Immature natural killer cell (primary cell): ENCODE measurements around the gene GABRR2. TPM values are rescaled to one million over a fixed set of nuclear protein-coding genes. Genes with fewer than 3 reads are reported as not detected.

Experiments used
- DNase-seq, 3 donors: peaks; one replicate each; pipeline ENCODE4 v3.0.0; 2022; ENCODE audit warnings: mixed read lengths in 1 of 3
- H3K27ac Mint-ChIP-seq, 6 donors: one replicate each; pipeline ENCODE4 v1.8.0; 2020; ENCODE audit warnings: mixed read lengths in 6 of 6, mild to moderate bottlenecking in 5 of 6, inconsistent platforms in 4 of 6, moderate library complexity in 3 of 6
- H3K27me3 Mint-ChIP-seq, 3 donors: one replicate each; pipeline ENCODE4 v1.8.0; 2020 to 2021; ENCODE audit warnings: low read depth in 3 of 3, mild to moderate bottlenecking in 3 of 3, mixed read lengths in 3 of 3, moderate library complexity in 3 of 3, inconsistent platforms in 1 of 3
- H3K36me3 Mint-ChIP-seq, 3 donors: one replicate each; pipeline ENCODE4 v1.8.0; 2020; ENCODE audit warnings: mixed read lengths in 3 of 3, inconsistent platforms in 2 of 3, mild to moderate bottlenecking in 2 of 3
- H3K4me1 Mint-ChIP-seq, 2 donors: one replicate each; pipeline ENCODE4 v1.8.0; 2020; ENCODE audit warnings: inconsistent platforms in 2 of 2, mild to moderate bottlenecking in 2 of 2, mixed read lengths in 2 of 2, moderate library complexity in 1 of 2
- H3K4me3 Mint-ChIP-seq, 5 donors: one replicate each; pipeline ENCODE4 v1.8.0; 2020; ENCODE audit warnings: mild to moderate bottlenecking in 5 of 5, mixed read lengths in 5 of 5, inconsistent platforms in 3 of 5, moderate library complexity in 3 of 5
- H3K9me3 Mint-ChIP-seq, 6 donors: one replicate each; pipeline ENCODE4 v1.8.0; 2020; ENCODE audit warnings: mild to moderate bottlenecking in 6 of 6, mixed read lengths in 6 of 6, inconsistent platforms in 4 of 6, moderate library complexity in 3 of 6
- polyA plus RNA-seq, 3 donors: library from polyadenylated mRNA; unstranded; fragments of 300-500 nt; fragmentation: Illumina TruSeq; gene quantifications; one replicate each; pipeline ENCODE4 v1.2.3, GENCODE V29; 2021

The GABRR2 gene
- polyA plus RNA-seq, 3 donors from 2014 or later = not detected

DNA sequence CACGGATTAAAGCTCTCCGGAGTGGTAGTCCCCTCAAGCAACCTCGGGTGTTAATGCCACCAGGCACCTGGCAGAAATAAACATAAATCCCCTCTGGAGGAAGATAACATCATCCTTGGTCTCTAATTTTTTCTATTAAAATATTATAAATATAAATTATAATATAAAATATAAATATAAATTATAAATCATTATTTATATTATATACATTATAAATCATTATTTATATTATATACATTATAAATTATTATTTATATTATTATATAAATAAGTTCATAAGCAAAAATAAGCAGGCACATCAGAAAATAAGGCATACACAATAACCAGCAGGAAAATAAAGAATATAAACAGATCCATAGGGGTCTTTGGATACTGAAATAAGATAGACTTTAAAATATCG, 39.2 kb downstream of the GABRR2 start:
- H3K36me3 Mint-ChIP-seq = no peaks in the 10 kb centered on the region
- H3K27me3 Mint-ChIP-seq = peaks cover 0 to 2% (median under 1%) of the 10 kb centered on the region in 3 donors
- DNase-seq = no peak
- no peak overlapping the region for H3K4me3 Mint-ChIP-seq
- H3K4me1 Mint-ChIP-seq = no peaks in the 10 kb centered on the region
- H3K27ac Mint-ChIP-seq = no peak overlapping the region
- no peaks in the 10 kb centered on the region for H3K9me3 Mint-ChIP-seq

DNA sequence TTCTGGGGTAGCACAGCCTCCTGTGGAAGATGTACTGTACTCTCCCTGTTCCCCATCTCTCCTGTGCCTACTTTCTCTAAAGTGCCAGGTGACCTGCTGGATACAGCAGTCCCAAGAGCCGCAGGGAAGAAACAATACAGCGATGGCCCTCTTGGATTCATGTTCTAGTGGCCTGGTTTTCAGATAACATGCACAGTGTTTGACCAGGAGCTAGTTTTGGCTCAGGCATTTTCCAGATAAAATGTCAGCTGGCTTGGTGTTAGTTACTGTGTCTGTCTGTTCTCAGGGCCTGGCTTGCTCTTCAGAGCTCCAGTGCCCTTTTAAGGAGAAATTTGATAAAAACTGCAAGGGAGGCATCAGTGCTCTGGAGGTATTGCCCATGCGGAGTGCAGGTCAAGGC, 41.3 kb downstream of the GABRR2 start:
- Mint-ChIP-seq H3K36me3 (peaks cover 0 to 4% (median 0%) of the 10 kb centered on the region in 3 donors), H3K4me1 (no peaks in the 10 kb centered on the region), H3K4me3 (no peak overlapping the region), H3K27ac (no peak overlapping the region), H3K9me3 (no peaks in the 10 kb centered on the region), H3K27me3 (peaks cover 0 to 2% (median 2%) of the 10 kb centered on the region in 3 donors)
- no peak for DNase-seq

DNA sequence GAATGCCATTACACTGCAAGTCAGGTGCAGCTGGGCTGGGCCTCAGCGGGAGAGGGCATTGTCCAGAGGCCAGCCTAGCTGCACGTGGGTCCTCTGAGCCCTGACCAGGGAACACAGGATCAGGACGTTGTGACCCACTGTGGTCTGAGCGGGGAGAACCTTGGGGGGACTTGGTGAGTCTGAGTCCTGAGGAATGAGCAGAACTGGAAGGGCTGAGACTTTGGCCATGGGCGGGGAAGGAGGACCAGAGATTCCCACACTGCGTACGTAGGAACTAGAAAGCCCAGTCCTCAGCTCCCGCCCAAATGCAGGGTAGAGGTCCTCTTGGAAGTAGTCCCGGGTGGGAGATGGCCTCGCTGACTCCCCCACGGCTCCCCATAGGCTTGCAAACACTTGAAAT, 42.5 kb downstream of the GABRR2 start:
- Mint-ChIP-seq H3K9me3 (no peaks in the 10 kb centered on the region), H3K27me3 (peaks cover 0 to 2% (median 2%) of the 10 kb centered on the region in 3 donors), H3K4me1 (no peaks in the 10 kb centered on the region), H3K27ac (no peak overlapping the region), H3K4me3 (no peak overlapping the region), H3K36me3 (peaks cover 0 to 4% (median 0%) of the 10 kb centered on the region in 3 donors)
- DNase-seq = no peak

DNA sequence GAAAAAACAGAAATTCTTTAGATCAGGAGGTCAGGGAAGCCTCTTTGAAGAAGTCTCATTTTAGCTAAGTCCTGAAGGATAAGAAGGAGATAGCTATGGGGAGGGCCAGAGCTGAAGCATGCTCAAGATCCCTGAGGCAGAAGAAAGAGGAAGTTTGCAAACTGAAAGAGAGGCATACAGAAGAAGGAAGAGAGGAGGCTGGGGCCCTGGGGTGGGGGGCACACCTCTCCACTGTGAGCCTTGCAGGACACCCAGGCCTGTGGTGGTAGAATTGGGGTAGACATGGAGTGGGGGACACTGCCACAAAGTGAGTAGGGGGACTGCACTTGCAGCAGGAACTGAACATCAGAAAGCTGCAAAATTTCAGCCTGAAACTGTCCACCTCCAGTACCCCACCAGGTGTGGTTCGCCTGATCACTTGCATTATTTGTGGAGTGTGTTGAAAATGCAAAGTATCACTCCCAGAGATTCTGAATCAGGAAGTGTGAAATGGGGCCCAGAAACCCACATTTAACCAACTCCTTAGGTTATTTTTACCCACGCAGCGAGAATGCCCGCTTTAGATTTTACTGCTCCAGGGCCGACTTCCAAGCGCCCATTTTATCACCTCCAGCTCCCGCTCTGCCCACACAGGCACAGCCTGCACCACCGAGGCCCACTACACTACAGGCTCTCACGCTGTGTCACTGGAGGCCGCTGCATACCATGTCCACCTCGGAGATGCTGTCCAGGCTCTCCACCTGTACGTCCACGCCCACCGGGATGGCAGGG, 44.0 kb downstream of the GABRR2 start:
- Mint-ChIP-seq H3K27me3 (peaks cover 0 to 2% (median 2%) of the 10 kb centered on the region in 3 donors), H3K36me3 (peaks cover 0 to 4% (median 0%) of the 10 kb centered on the region in 3 donors), H3K4me3 (no peak overlapping the region), H3K4me1 (no peaks in the 10 kb centered on the region), H3K27ac (no peak overlapping the region), H3K9me3 (no peaks in the 10 kb centered on the region)
- no peak for DNase-seq

DNA sequence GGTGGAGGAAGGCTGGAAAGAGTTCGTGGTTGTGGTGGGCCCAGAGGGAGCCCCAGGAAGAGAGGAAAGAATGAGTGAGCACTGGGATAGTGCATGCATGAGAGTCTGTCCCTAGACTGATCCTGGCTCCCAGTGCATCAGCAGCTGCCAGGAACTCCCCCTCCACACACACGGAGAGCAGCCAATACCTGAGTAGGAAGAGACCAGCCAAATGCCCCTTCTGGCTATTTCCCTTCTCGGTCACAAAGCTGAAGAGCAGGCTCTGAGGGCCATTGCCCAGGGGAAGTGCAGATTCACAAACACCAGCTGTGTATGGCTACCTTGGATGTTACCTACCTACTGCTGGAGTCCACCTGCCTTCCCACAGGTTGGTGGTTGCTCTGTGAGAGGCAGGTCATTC, 45.1 kb downstream of the GABRR2 start:
- peaks cover 0 to 4% (median 0%) of the 10 kb centered on the region in 3 donors for H3K36me3 Mint-ChIP-seq
- no peak overlapping the region for H3K4me3 Mint-ChIP-seq
- H3K27ac Mint-ChIP-seq = no peak overlapping the region
- no peak for DNase-seq
- no peaks in the 10 kb centered on the region for H3K4me1 Mint-ChIP-seq
- no peaks in the 10 kb centered on the region for H3K9me3 Mint-ChIP-seq
- H3K27me3 Mint-ChIP-seq = peaks cover 0 to 2% (median 0%) of the 10 kb centered on the region in 3 donors

DNA sequence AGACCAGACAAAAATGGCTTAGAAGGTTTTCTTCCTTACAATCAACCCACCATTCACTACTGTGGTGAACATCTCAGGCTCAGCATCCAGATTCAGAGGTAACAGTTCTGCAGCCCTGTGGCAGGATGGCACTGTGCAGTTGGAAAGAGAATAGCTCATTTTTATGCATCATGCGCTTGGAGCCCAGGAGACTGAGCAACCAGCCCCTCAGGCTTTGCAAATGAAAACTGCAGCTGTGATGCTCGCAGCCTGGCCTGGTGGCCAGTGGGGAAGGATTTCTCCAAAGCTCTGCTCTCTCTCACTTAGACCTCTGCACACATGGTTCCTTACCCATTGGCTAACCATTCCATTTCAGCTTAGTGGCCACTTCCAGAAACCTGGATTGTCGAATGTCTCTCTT, 45.8 kb downstream of the GABRR2 start:
- Mint-ChIP-seq H3K36me3 (peaks cover 0 to 4% (median 0%) of the 10 kb centered on the region in 3 donors), H3K27ac (no peak overlapping the region), H3K4me3 (no peak overlapping the region), H3K9me3 (no peaks in the 10 kb centered on the region), H3K27me3 (peaks cover 0 to 2% (median 0%) of the 10 kb centered on the region in 3 donors), H3K4me1 (no peaks in the 10 kb centered on the region)
- no peak for DNase-seq

DNA sequence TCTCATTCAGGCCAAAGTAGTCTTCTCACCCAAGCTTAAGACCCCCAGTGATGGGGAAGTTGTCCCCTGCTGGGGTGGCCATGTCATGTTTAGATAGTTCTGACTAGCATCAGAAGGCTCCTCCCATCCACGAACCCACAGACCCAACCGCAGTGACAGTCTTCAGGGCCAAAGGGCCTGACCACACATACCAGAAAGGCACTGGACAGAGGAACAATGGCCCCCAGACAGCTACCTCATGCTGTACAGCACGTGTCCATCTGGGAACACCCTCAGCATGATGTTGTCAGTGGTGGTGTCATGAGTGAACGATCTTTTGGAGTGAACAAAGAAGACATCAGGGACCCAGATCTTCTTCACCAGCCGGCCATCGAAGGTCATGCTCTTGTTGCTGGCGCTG, 46.3 kb downstream of the GABRR2 start:
- Mint-ChIP-seq H3K36me3 (peaks cover 0 to 4% (median 0%) of the 10 kb centered on the region in 3 donors), H3K4me1 (no peaks in the 10 kb centered on the region), H3K27me3 (peaks cover 0 to 2% (median 0%) of the 10 kb centered on the region in 3 donors), H3K4me3 (no peak overlapping the region), H3K27ac (no peak overlapping the region), H3K9me3 (no peaks in the 10 kb centered on the region)
- no peak for DNase-seq

DNA sequence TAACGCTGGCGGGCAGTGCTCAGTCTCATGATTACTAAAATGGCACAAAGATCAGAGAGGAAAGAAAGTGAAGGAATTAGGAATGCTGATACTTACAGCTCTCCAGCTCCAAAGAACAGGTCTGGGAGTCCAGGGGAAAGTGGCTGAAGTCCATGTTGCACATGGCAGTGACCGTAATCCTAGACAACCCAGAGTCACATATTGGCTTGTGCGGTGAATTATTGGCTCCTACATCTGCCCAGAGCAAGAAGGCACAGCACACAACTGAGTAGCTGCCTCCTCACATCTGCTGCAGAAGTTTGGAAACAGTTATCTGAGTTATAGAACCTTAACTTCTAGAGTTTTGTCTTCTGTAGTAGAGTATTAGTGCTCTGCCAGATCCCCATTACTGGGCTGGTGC, 47.2 kb downstream of the GABRR2 start:
- Mint-ChIP-seq H3K27me3 (peaks cover 0 to 2% (median 2%) of the 10 kb centered on the region in 3 donors), H3K4me1 (no peaks in the 10 kb centered on the region), H3K27ac (no peak overlapping the region), H3K36me3 (peaks cover 0 to 4% (median 0%) of the 10 kb centered on the region in 3 donors), H3K9me3 (no peaks in the 10 kb centered on the region), H3K4me3 (no peak overlapping the region)
- no peak for DNase-seq

DNA sequence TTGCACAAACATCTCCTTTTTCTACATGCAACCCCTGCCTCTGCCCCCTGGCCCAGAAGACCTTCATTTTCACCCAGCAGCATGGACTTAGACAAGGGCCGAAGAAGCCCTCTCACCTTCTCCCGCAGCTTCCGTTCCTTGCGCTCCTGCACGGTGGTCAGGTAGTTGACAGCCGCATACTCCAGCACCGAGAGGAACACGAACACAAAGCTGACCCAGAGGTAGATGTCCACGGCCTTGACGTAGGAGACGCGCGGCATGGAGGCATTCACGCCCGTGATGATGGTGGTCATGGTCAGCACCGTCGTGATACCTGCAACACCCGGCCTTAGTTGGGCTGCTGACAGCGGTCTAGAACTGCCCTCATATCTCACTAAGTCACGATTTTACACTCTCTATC, 50.8 kb downstream of the GABRR2 start:
- peaks cover 0 to 2% (median 0%) of the 10 kb centered on the region in 3 donors for H3K27me3 Mint-ChIP-seq
- H3K27ac Mint-ChIP-seq = no peak overlapping the region
- H3K4me3 Mint-ChIP-seq = no peak overlapping the region

DNA sequence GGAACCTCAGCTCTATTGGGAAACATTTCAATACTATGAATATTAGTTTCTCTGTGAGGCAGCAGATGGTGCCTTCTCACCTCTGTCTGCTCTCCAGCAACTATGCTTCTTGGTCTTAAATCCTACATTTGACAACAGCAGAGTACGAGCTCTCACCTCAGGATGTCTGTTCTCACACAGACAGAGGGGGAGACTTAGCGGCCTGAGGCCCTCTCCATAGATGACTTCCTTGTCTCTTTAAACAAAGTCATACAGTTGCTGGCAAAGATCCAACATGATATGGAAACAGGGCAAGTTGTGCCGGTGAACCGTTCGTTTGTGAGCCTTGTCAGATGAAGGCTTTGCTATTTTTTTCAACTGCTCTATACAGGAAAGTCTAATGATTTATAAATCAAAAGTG, 54.3 kb downstream of the GABRR2 start:
- peaks cover 0 to 2% (median 0%) of the 10 kb centered on the region in 3 donors for H3K27me3 Mint-ChIP-seq
- H3K9me3 Mint-ChIP-seq = no peaks in the 10 kb centered on the region
- H3K4me3 Mint-ChIP-seq = no peak overlapping the region
- no peak for DNase-seq
- no peaks in the 10 kb centered on the region for H3K4me1 Mint-ChIP-seq
- H3K36me3 Mint-ChIP-seq = no peaks in the 10 kb centered on the region
- H3K27ac Mint-ChIP-seq = no peak overlapping the region

More for the DNA sequence above, 50.8 kb downstream of the GABRR2 start:
- no peaks in the 10 kb centered on the region for H3K36me3 Mint-ChIP-seq
- no peak for DNase-seq
- no peaks in the 10 kb centered on the region for H3K9me3 Mint-ChIP-seq
- no peaks in the 10 kb centered on the region for H3K4me1 Mint-ChIP-seq

DNA sequence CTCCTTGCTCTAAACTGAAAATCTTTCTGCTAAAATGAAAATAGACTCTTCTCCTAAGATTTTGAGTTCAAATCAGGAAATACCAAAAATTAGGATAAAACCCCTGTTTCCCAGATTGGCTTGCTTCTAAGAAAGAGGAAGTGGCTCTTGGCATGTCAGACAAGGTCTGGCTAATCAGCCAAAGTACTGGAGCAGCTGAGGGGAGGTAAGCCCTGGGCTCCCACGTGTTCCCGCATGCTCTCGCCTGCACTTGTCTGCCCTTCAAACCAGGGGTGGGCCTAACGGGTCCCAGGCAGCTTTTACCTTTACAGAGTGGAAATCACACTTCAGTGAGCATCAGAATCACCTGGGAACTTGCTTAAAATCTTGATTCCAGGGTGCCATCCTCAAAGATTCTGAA, 54.8 kb downstream of the GABRR2 start:
- Mint-ChIP-seq H3K27ac (no peak overlapping the region), H3K36me3 (no peaks in the 10 kb centered on the region), H3K4me3 (no peak overlapping the region), H3K9me3 (no peaks in the 10 kb centered on the region), H3K27me3 (peaks cover 0 to 2% (median 0%) of the 10 kb centered on the region in 3 donors), H3K4me1 (no peaks in the 10 kb centered on the region)
- DNase-seq = no peak

DNA sequence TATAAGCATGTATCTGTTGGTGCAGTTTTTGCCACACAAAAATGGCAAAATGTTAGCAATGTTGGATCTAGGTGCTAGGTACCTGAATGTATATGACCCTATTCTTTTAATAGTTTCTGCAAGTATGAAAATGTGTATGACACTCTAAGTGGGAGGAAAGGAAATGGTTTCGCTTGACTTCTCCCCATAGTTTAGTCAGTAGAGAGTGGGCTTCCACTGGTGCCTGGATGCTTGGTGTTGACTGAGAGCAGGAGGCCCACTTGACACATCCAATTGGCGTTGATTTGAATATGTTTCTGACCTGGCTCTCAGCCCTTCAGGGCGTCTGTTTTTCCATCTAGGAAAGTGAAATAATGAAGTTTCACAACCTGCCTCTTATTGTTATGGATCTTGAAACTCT, 56.2 kb downstream of the GABRR2 start:
- Mint-ChIP-seq H3K9me3 (no peaks in the 10 kb centered on the region), H3K27me3 (peaks cover 0 to 2% (median 0%) of the 10 kb centered on the region in 3 donors), H3K4me3 (no peak overlapping the region), H3K4me1 (no peaks in the 10 kb centered on the region), H3K27ac (no peak overlapping the region), H3K36me3 (no peaks in the 10 kb centered on the region)
- no peak for DNase-seq

DNA sequence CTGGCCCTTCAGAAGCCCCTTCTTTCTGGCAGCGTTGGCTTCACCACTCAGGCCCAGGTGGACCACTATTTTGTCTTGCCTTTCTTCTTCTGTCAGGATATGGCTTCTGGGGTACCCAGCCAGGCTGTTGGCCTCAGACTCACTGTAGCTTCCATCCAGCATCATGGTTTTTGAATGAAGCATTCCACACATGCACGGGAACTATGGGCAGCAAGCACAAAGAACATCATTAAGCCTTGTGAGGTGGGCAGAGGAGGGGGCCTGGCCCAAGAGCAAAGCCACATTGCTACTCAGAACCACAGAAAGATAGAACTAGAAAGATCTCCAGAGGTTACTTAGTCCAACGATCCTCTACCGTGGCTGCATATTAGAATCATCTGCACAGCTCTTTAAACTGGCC, 57.3 kb downstream of the GABRR2 start:
- Mint-ChIP-seq H3K9me3 (no peaks in the 10 kb centered on the region), H3K4me3 (no peak overlapping the region), H3K36me3 (no peaks in the 10 kb centered on the region), H3K27ac (no peak overlapping the region), H3K4me1 (no peaks in the 10 kb centered on the region), H3K27me3 (peaks cover 0 to 2% (median 0%) of the 10 kb centered on the region in 3 donors)
- DNase-seq = no peak

DNA sequence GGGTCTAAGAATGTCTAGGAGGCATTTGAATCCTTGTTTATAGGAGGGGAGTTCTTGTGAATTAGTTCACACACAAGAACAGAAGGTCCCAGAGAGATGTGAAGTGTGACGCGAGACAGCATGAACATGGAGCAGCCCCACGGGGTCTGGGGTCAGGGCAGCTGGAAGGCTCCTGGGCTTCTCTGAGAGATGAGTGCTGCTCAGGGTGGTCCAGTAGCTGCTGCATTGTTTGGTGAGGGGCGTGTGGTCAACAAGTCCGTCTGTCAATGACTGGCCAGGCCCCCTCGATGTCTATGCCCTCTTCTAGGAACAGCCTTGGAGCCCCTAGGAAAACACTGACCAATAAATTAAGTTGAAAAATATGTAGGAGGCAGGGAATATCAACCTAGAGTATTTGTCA, 57.8 kb downstream of the GABRR2 start:
- Mint-ChIP-seq H3K27ac (no peak overlapping the region), H3K4me3 (no peak overlapping the region), H3K9me3 (no peaks in the 10 kb centered on the region), H3K4me1 (no peaks in the 10 kb centered on the region), H3K27me3 (peaks cover 0 to 2% (median 0%) of the 10 kb centered on the region in 3 donors), H3K36me3 (no peaks in the 10 kb centered on the region)
- no peak for DNase-seq

DNA sequence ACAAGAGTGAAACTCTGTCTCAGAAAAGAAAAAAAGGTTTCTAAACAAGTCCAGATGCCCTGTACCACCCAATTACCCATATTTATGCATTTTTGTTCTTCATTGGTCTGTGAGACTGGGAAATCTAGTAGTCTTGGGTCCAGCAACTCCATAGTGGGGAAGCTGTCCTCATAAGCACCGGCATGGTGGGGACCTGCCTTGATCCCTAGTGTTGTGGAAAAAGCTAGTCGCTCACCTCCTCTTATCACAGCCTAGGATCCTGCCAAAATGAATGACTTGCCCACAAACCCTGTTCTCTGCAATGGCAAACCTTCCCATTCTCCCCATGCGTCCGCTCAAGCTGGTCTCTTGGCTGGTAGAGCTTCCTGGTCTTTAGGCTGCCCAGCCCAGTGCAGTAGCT, 59.7 kb downstream of the GABRR2 start:
- H3K27ac Mint-ChIP-seq = no peak overlapping the region
- no peaks in the 10 kb centered on the region for H3K4me1 Mint-ChIP-seq
- H3K4me3 Mint-ChIP-seq = no peak overlapping the region
- no peaks in the 10 kb centered on the region for H3K9me3 Mint-ChIP-seq
- H3K27me3 Mint-ChIP-seq = peaks cover 0 to 6% (median 0%) of the 10 kb centered on the region in 3 donors
- no peak for DNase-seq
- H3K36me3 Mint-ChIP-seq = no peaks in the 10 kb centered on the region
